C4-2B (cell line): ENCODE measurements around the gene FHOD3.

Experiments used
- H3K27ac ChIP-seq: fragments of 450-650 bp; 2 replicates; pipeline ENCODE4 v1.5.1; 2017
- CTCF ChIP-seq: fragments of 450-650 bp; conservative IDR thresholded peaks from 2 replicates; pipeline ENCODE4 v1.5.1; 2017; ENCODE audit warnings: mild to moderate bottlenecking
- ZFX ChIP-seq: fragments of 450-650 bp; IDR thresholded peaks from 2 replicates; pipeline ENCODE4 v1.6.1; 2017

The FHOD3 gene

GRCh38 chr18:36281936-36282335 is 15.6 kb upstream of the FHOD3 start:
- TF ChIP-seq ZFX (no peak), CTCF (no peak)
- no peak overlapping the region for H3K27ac ChIP-seq

GRCh38 chr18:36283448-36283847 is 14.1 kb upstream of the FHOD3 start:
- TF ChIP-seq CTCF = no peak
- H3K27ac ChIP-seq = no peak overlapping the region

GRCh38 chr18:36284268-36284667 is 13.2 kb upstream of the FHOD3 start:
- H3K27ac ChIP-seq = no peak overlapping the region
- TF ChIP-seq CTCF (no peak), ZFX (no peak)

- peak; percentile 87 for TF ChIP-seq CTCF
- TF ChIP-seq ZFX = no peak
- no peak overlapping the region for H3K27ac ChIP-seq
These were observed 12.7 kb upstream of the FHOD3 start for GRCh38 chr18:36284671-36285295.

GRCh38 chr18:36287653-36288052 is 9.9 kb upstream of the FHOD3 start:
- no peak overlapping the region for H3K27ac ChIP-seq
- TF ChIP-seq CTCF = no peak
- TF ChIP-seq ZFX = no peak

GRCh38 chr18:36288689-36289088 is 8.8 kb upstream of the FHOD3 start:
- no peak for TF ChIP-seq ZFX
- no peak for TF ChIP-seq CTCF
- H3K27ac ChIP-seq = no peak overlapping the region

GRCh38 chr18:36294031-36294430 is 3.5 kb upstream of the FHOD3 start:
- TF ChIP-seq CTCF = no peak
- TF ChIP-seq ZFX = no peak
- no peak overlapping the region for H3K27ac ChIP-seq
